H1 (cell line): ENCODE results near the gene OXER1. TPM values are rescaled to one million over a fixed set of nuclear protein-coding genes. Genes with fewer than 3 reads are reported as not detected.

ENCODE experiments used
- CTCF ChIA-PET: fragments of 300-600 bp; sonication (Branson Sonifier 250); formaldehyde crosslinking; loops from one replicate; lab custom pipeline; 2021; ENCODE audit not compliant: partially characterized antibody; lab: Charles Lee
- POLR2A ChIA-PET: fragments of 300-600 bp; sonication (Branson Sonifier 250); formaldehyde crosslinking; loops from one replicate; lab custom pipeline; 2021; ENCODE audit warnings: inconsistent platforms; ENCODE audit not compliant: partially characterized antibody; lab: Charles Lee
- DNase-seq, 2 experiments: peaks; one replicate each; pipeline versions ENCODE4 v3.0.0 to v3.0.0-alpha.2; 2010 to 2022; ENCODE audit warnings: low spot score in 2 of 2, low read depth in 1 of 2, mixed read lengths in 1 of 2
- FAIRE-seq: peaks from 2 replicates; lab custom pipeline; 2011; peaks lifted over from hg19 to GRCh38; lab: Jason Lieb, UNC
- H2AFZ ChIP-seq: 2 replicates; pipeline ENCODE4 v1.8.1; 2012; ENCODE audit warnings: low read length, inconsistent platforms
- H2AK5ac ChIP-seq: 2 replicates; pipeline ENCODE4 v1.6.1; 2013; ENCODE audit warnings: low read depth, low read length
- H2BK120ac ChIP-seq: replicated peaks from 2 replicates; pipeline ENCODE3; 2013; ENCODE audit warnings: low read depth, low read length, inconsistent platforms
- H2BK12ac ChIP-seq: 2 replicates; pipeline ENCODE4 v1.6.1; 2013; ENCODE audit warnings: low read depth, low read length
- H2BK15ac ChIP-seq: 2 replicates; pipeline ENCODE4 v1.6.1; 2013; ENCODE audit warnings: low read length
- H2BK20ac ChIP-seq: 2 replicates; pipeline ENCODE4 v1.6.1; 2013; ENCODE audit warnings: low read length
- H2BK5ac ChIP-seq: 2 replicates; pipeline ENCODE4 v1.6.1; 2013; ENCODE audit warnings: low read depth, low read length
- H3K14ac ChIP-seq: 2 replicates; pipeline ENCODE4 v1.6.1; 2013; ENCODE audit warnings: inconsistent platforms; ENCODE audit not compliant: insufficient read length
- H3K18ac ChIP-seq: 2 replicates; pipeline ENCODE4 v1.6.1; 2013; ENCODE audit warnings: low read length; ENCODE audit errors: extremely low read depth
- H3K23ac ChIP-seq: 2 replicates; pipeline ENCODE4 v1.6.1; 2013; ENCODE audit warnings: inconsistent platforms; ENCODE audit not compliant: insufficient read length
- H3K23me2 ChIP-seq: 2 replicates; pipeline ENCODE4 v1.6.1; 2013; ENCODE audit warnings: low read depth, low read length
- H3K27ac ChIP-seq: 2 replicates; pipeline ENCODE4 v1.6.1; 2011; ENCODE audit warnings: low read depth, low read length, inconsistent platforms
- H3K27me3 ChIP-seq, 4 experiments: replicated peaks in 1 of 4; 1 replicate in 1 of 4; 2 replicates in 3 of 4; pipeline versions ENCODE4 v1.6.1 to v1.8.1; 2011 to 2013; ENCODE audit warnings: low read length in 3 of 4, mild to moderate bottlenecking in 3 of 4, inconsistent platforms in 2 of 4, mixed read lengths in 2 of 4, moderate library complexity in 1 of 4; ENCODE audit not compliant: control insufficient read depth in 3 of 4, insufficient read depth in 3 of 4; ENCODE audit errors: extremely low read depth in 1 of 4
- H3K36me3 ChIP-seq, 4 experiments: 2 replicates each; pipeline versions ENCODE4 v1.6.1 to v1.8.1; 2011 to 2013; ENCODE audit warnings: mild to moderate bottlenecking in 4 of 4, low read length in 3 of 4, moderate library complexity in 2 of 4, control low read depth in 1 of 4, inconsistent platforms in 1 of 4; ENCODE audit not compliant: insufficient read depth in 4 of 4, control insufficient read depth in 2 of 4
- H3K4ac ChIP-seq: replicated peaks from 2 replicates; pipeline ENCODE3; 2013; ENCODE audit warnings: low read length, low read depth, mixed read lengths, inconsistent platforms; ENCODE audit not compliant: insufficient read length
- H3K4me1 ChIP-seq, 4 experiments: replicated peaks in 1 of 4; 1 replicate in 1 of 4; 2 replicates in 3 of 4; pipeline versions ENCODE4 v1.6.1 to v1.8.1; 2011 to 2013; ENCODE audit warnings: low read length in 3 of 4, inconsistent platforms in 2 of 4, mixed read lengths in 1 of 4; ENCODE audit not compliant: insufficient read depth in 4 of 4, control insufficient read depth in 3 of 4
- H3K4me2 ChIP-seq, 2 experiments: 2 replicates each; pipeline versions ENCODE4 v1.6.1 to v1.8.1; 2011 to 2013; ENCODE audit warnings: low read depth in 2 of 2, low read length in 2 of 2, control low read depth in 1 of 2, inconsistent platforms in 1 of 2, mild to moderate bottlenecking in 1 of 2; ENCODE audit not compliant: insufficient read depth in 1 of 2
- H3K4me3 ChIP-seq, 4 experiments: fragments of 200-600, 300-600 bp in 1 of 4; sonication (generic), shearing (Covaris generic), sonication (Bioruptor Twin) in 1 of 4; 2 replicates each; pipeline versions ENCODE4 v1.5.1 to v1.8.1; 2011 to 2016; ENCODE audit warnings: low read length in 4 of 4, low read depth in 3 of 4, control low read depth in 2 of 4, inconsistent platforms in 2 of 4, mild to moderate bottlenecking in 2 of 4, mixed read lengths in 1 of 4, moderate library complexity in 1 of 4; ENCODE audit not compliant: insufficient read depth in 2 of 4; ENCODE audit errors: extremely low read depth in 1 of 4
- H3K56ac ChIP-seq: replicated peaks from 2 replicates; pipeline ENCODE3; 2013; ENCODE audit warnings: low read depth, mild to moderate bottlenecking, mixed read lengths, low read length, inconsistent platforms; ENCODE audit not compliant: insufficient read length
- H3K79me1 ChIP-seq: 2 replicates; pipeline ENCODE4 v1.6.1; 2013; ENCODE audit warnings: low read depth, low read length, control low read depth
- H3K79me2 ChIP-seq, 2 experiments: 2 replicates each; pipeline versions ENCODE4 v1.6.1 to v1.8.1; 2012 to 2013; ENCODE audit warnings: low read length in 2 of 2, mild to moderate bottlenecking in 2 of 2, inconsistent platforms in 1 of 2; ENCODE audit not compliant: insufficient read depth in 2 of 2, control insufficient read depth in 1 of 2
- H3K9ac ChIP-seq, 4 experiments: replicated peaks in 1 of 4; 1 replicate in 1 of 4; 2 replicates in 3 of 4; pipeline versions ENCODE4 v1.6.1 to v1.8.1; 2011 to 2013; ENCODE audit warnings: low read depth in 3 of 4, low read length in 3 of 4, control low read depth in 2 of 4, mild to moderate bottlenecking in 2 of 4, moderate library complexity in 2 of 4, inconsistent platforms in 1 of 4; ENCODE audit errors: extremely low read depth in 1 of 4
- H3K9me3 ChIP-seq, 2 experiments: 2 replicates each; pipeline versions ENCODE4 v1.6.1 to v1.8.1; 2012 to 2013; ENCODE audit warnings: mild to moderate bottlenecking in 2 of 2, moderate library complexity in 2 of 2, control low read depth in 1 of 2, inconsistent platforms in 1 of 2, low read depth in 1 of 2, low read length in 1 of 2, mixed read lengths in 1 of 2; ENCODE audit not compliant: insufficient read depth in 2 of 2
- H4K20me1 ChIP-seq, 2 experiments: replicated peaks in 1 of 2; 2 replicates each; pipeline versions ENCODE3 to v1.8.1; 2011 to 2013; ENCODE audit warnings: inconsistent platforms in 2 of 2, low read length in 2 of 2, mild to moderate bottlenecking in 1 of 2; ENCODE audit not compliant: insufficient read depth in 2 of 2, control insufficient read depth in 1 of 2
- H4K5ac ChIP-seq: 2 replicates; pipeline ENCODE4 v1.6.1; 2013; ENCODE audit warnings: low read length, low read depth, mixed read lengths, inconsistent platforms; ENCODE audit not compliant: insufficient read length
- H4K8ac ChIP-seq: 2 replicates; pipeline ENCODE4 v1.8.0; 2013; ENCODE audit warnings: mild to moderate bottlenecking, moderate library complexity, low read length, inconsistent platforms; ENCODE audit not compliant: insufficient read depth; ENCODE audit errors: extremely low read depth
- H4K91ac ChIP-seq: replicated peaks from 2 replicates; pipeline ENCODE3; 2013; ENCODE audit warnings: low read length, mixed read lengths, inconsistent platforms; ENCODE audit not compliant: insufficient read length
- BRCA1 ChIP-seq: IDR thresholded peaks from 2 replicates; pipeline ENCODE4 v1.6.1; 2012; ENCODE audit warnings: low read depth, low read length, improper control_type of control experiment
- CTCF ChIP-seq, 3 experiments: IDR thresholded peaks; 1 replicate in 2 of 3; 2 replicates in 1 of 3; pipeline versions ENCODE4 v1.5.1 to v1.6.1; 2011; ENCODE audit warnings: low read length in 3 of 3, mild to moderate bottlenecking in 3 of 3, inconsistent platforms in 2 of 3, low read depth in 1 of 3, moderate library complexity in 1 of 3; ENCODE audit not compliant: insufficient read depth in 1 of 3; ENCODE audit errors: control extremely low read depth in 1 of 3
- SRF ChIP-seq: IDR thresholded peaks from 2 replicates; pipeline ENCODE4 v1.6.1; 2011; ENCODE audit warnings: mild to moderate bottlenecking, low read depth, low read length, moderate library complexity
- TAF7 ChIP-seq: optimal IDR thresholded peaks from 2 replicates; pipeline ENCODE3; 2011; ENCODE audit warnings: low read depth, mild to moderate bottlenecking, inconsistent platforms, low read length, moderate library complexity, borderline replicate concordance
- WGBS, 2 experiments: shearing (Covaris generic) in 1 of 2; methylation state at CpG; one replicate each; pipeline versions ENCODE4 v1.1.6 to v1.1.7; 2013 to 2015; ENCODE audit warnings: low lambda C conversion rate in 2 of 2, mixed read lengths in 2 of 2, inconsistent platforms in 1 of 2, low coverage in 1 of 2, missing lambda C conversion rate in 1 of 2; ENCODE audit not compliant: insufficient replicate concordance in 2 of 2, insufficient coverage in 1 of 2, insufficient read length in 1 of 2; ENCODE audit errors: extremely low coverage in 1 of 2, missing lambda C conversion rate in 1 of 2; 5-methylcytosine and 5-hydroxymethylcytosine counted together
- polyA plus RNA-seq, 7 experiments: library from polyadenylated mRNA; depleted of rRNA in 3 of 7; stranded (reverse) in 5 of 7; unstranded in 2 of 7; fragments of >200 nt in 5 of 7; fragments of 200-250 nt in 2 of 7; gene quantifications; 1 replicate in 5 of 7; 2 replicates in 1 of 7; 4 replicates in 1 of 7; pipeline versions ENCODE4 v1.2.1 to v1.2.3, GENCODE V29; 2011 to 2013; ENCODE audit warnings: missing spikeins in 2 of 7, mixed read lengths in 2 of 7
- total RNA-seq: library from RNA; stranded (reverse); fragmentation: NEBNext Ultra II Directional; extraction: Animal tissue kit (Norgen Biotek cat#: 25700); gene quantifications from 2 replicates; pipeline ENCODE4 v1.2.1, GENCODE V29; 2021
- TF ChIP-seq, protein P1 (sequence below): IDR thresholded peaks from 2 replicates; pipeline ENCODE4 v1.6.1; 2012; ENCODE audit warnings: low read length, inconsistent platforms

The OXER1 gene
- total and polyA plus RNA-seq, 2 of the 8 experiments (the other 6 are each of a cell fraction or from before 2014, with no cell fraction given): 1.2 to 2.9 TPM

- Histone ChIP-seq H3K4ac (no peak overlapping the region), H3K79me1 (no peaks in the 10 kb centered on the region; the same call in 1 of the 2 replicates), H3K9ac (no peak overlapping the region), H3K27ac (no peak overlapping the region), H2BK15ac (no peak overlapping the region), H3K79me2 (no peaks in the 10 kb centered on the region), H3K27me3 (no peaks in the 10 kb centered on the region), H2BK120ac (no peak overlapping the region), H4K5ac (no peak overlapping the region), H3K4me1 (peaks cover 0 to 3% (median 0%) of the 10 kb centered on the region in 4 experiments; a peak in 1 of 7 replicates), H3K4me3 (no peak overlapping the region), H2AK5ac (no peak overlapping the region), H2BK12ac (no peak overlapping the region), H3K56ac (no peak overlapping the region), H3K18ac (no peak overlapping the region), H3K4me2 (no peak overlapping the region), H4K91ac (no peak overlapping the region), H3K14ac (no peak overlapping the region), H4K8ac (no peak overlapping the region), H3K23me2 (no peaks in the 10 kb centered on the region), H2BK5ac (no peak overlapping the region), H3K9me3 (no peaks in the 10 kb centered on the region), H2BK20ac (no peak overlapping the region), H3K23ac (no peak overlapping the region), H4K20me1 (no peaks in the 10 kb centered on the region), H2AFZ (no peak overlapping the region), H3K36me3 (no peaks in the 10 kb centered on the region; a peak in 2 of 8 replicates)
- WGBS, 2 experiments: 89% methylated on average over 5 of the region's 5 CpGs; no CpG with 5 or more reads in 1 of the 2 experiments
- DNase-seq (no peak), FAIRE-seq (no peak)
- ChIA-PET CTCF (interaction anchor here (0.7 to 1.1 kb wide), 6 partner anchors 10 to 50 kb away, joined by 3 to 5 read pairs (median 3); no protein-coding TSS in a partner anchor), POLR2A (interaction anchor here (1.9 kb wide), 1 partner anchor 10 kb away, joined by 4 read pairs; no protein-coding TSS in a partner anchor)
- TF ChIP-seq CTCF (IDR thresholded peaks at IDR 0.05; ENCODE audit: control extremely low read depth in 1 of 3, insufficient read depth in 1 of 3, low read depth in 1 of 3, low read length in 3 of 3) (peak in 2 of 3 experiments; percentile 2 to 7; a peak in 2 of 4 replicates), SRF (no peak), BRCA1 (no peak), TAF7 (no peak)
- TF ChIP-seq, protein P1, sequence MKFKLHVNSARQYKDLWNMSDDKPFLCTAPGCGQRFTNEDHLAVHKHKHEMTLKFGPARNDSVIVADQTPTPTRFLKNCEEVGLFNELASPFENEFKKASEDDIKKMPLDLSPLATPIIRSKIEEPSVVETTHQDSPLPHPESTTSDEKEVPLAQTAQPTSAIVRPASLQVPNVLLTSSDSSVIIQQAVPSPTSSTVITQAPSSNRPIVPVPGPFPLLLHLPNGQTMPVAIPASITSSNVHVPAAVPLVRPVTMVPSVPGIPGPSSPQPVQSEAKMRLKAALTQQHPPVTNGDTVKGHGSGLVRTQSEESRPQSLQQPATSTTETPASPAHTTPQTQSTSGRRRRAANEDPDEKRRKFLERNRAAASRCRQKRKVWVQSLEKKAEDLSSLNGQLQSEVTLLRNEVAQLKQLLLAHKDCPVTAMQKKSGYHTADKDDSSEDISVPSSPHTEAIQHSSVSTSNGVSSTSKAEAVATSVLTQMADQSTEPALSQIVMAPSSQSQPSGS: no peak
These were observed 1.8 kb downstream of the OXER1 start for GRCh38 chr2:42762155-42762554.
